ENCODE measurements around the gene PEAR1.

GRCh38 chr1:156858555-156858956, 35.0 kb upstream of the PEAR1 start:
- TF ChIP-seq, protein P1, sequence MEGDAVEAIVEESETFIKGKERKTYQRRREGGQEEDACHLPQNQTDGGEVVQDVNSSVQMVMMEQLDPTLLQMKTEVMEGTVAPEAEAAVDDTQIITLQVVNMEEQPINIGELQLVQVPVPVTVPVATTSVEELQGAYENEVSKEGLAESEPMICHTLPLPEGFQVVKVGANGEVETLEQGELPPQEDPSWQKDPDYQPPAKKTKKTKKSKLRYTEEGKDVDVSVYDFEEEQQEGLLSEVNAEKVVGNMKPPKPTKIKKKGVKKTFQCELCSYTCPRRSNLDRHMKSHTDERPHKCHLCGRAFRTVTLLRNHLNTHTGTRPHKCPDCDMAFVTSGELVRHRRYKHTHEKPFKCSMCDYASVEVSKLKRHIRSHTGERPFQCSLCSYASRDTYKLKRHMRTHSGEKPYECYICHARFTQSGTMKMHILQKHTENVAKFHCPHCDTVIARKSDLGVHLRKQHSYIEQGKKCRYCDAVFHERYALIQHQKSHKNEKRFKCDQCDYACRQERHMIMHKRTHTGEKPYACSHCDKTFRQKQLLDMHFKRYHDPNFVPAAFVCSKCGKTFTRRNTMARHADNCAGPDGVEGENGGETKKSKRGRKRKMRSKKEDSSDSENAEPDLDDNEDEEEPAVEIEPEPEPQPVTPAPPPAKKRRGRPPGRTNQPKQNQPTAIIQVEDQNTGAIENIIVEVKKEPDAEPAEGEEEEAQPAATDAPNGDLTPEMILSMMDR (IDR thresholded peaks at IDR 0.05 in 2 of 3, conservative IDR thresholded peaks at IDR 0.05 in 1 of 3; ENCODE audit: borderline replicate concordance in 1 of 3, insufficient read depth in 1 of 3, low read depth in 2 of 3, low read length in 2 of 3), result no peak
- TF ChIP-seq TCF7L2 (IDR thresholded peaks at IDR 0.05; ENCODE audit: borderline replicate concordance, extremely low read depth, insufficient read depth, insufficient read length) (no peak), MAX (IDR thresholded peaks at IDR 0.05) (no peak), EZH2 (IDR thresholded peaks at IDR 0.05) (no peak), EZH2phosphoT487 (IDR thresholded peaks at IDR 0.05; ENCODE audit: borderline replicate concordance) (no peak), YY1 (IDR thresholded peaks at IDR 0.05; ENCODE audit: extremely low read depth, insufficient replicate concordance, low read depth, low read length) (no peak), POLR2AphosphoS5 (IDR thresholded peaks at IDR 0.05; ENCODE audit: low read depth, low read length) (no peak), EGR1 (IDR thresholded peaks at IDR 0.05; ENCODE audit: low read depth) (no peak), CEBPB (IDR thresholded peaks at IDR 0.05; ENCODE audit: low read depth) (no peak), POLR2A (IDR thresholded peaks at IDR 0.05; ENCODE audit: borderline replicate concordance, extremely low read depth, insufficient read depth, insufficient read length) (no peak), ZFX (IDR thresholded peaks at IDR 0.05) (no peak), SIN3A (IDR thresholded peaks at IDR 0.05; ENCODE audit: low read depth) (no peak)
